Fibroblast of gingiva (primary cell): ENCODE measurements around the gene EXOC3L1.

Experiments used
- DNase-seq: peaks from one replicate; pipeline ENCODE4 v3.0.0-alpha.2; 2011; ENCODE audit warnings: low read depth

EXOC3L1 gene

DNA sequence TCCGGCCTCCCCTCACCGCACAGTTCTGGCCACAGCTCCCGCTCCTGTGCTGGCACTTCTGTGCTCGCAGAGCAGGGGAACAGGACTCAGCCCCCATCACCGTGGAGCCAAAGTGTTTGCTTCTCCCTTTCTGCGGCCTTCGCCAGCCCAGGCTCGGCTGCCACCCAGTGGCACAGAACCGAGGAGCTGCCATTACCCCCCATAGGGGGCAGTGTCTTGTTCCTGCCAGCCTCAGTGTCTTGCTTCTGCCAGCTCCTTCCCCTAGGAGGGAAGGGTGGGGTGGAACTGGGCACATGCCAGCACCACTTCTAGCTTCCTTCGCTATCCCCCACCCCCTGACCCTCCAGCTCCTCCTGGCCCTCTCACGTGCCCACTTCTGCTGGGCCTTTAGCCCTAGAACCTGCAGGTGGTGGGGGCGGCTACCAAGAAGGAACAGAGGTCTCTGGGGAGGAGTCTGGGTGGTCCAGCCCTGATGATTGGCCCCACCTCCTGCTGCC is 8.3 kb upstream of the EXOC3L1 start:
- peak; percentile 60 for DNase-seq

DNA sequence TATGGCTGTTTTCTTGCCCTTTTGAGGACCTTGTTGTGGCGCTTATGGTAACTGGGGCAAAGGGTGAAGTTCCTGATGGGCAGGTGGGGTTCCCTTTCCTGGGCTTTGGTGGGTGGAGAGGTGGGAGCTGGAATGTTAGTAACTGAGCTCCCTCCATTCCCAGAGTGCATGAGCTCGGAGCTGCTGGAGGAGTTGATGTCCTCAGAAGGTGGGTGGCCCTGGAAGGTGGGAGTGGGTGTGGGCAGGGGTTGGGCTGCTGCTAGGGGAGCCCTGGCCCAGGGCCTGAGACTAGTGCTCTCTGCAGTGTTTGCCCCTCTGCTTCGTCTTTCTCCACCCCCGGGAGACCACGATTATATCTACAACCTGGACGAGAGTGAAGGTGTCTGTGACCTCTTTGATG is 7.8 kb upstream of the EXOC3L1 start:
- no peak for DNase-seq

DNA sequence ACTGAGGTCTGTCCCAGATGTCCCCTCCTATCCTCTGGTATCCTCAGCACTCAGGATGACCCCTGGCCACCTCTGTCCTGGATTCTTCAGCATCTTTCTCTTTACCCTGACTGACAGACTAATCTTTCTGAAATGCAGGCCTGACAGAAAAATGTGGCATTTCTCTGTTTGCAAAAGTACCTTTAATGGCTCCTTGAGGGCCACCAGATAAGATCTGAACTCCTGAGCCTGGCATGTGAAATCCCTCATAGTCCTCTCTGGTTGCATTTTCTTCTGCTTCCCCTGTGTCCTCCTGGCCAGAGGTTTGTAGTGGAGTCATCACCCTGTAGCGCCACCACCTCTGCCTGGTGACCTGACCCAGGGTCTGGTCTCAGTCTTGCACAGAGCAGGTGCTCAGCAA is 6.9 kb upstream of the EXOC3L1 start:
- DNase-seq = no peak

DNA sequence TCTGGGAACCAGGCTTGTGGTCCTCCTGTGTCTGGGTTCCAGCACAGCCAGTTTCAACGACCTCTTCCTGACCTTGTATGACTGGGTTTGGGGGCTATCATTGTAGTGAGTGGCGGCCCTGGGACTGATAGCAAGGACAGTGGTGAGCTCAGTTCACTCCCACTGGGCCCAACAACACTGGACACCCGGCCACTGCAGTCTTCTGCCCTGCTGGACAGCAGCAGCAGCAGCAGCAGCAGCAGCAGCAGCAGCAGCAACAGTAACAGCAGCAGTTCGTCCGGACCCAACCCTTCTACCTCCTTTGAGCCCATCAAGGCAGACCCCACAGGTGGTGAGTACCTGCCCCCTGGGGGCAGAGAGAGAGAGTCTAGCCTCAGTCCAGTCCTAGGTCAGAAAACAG is 5.7 kb upstream of the EXOC3L1 start:
- no peak for DNase-seq

DNA sequence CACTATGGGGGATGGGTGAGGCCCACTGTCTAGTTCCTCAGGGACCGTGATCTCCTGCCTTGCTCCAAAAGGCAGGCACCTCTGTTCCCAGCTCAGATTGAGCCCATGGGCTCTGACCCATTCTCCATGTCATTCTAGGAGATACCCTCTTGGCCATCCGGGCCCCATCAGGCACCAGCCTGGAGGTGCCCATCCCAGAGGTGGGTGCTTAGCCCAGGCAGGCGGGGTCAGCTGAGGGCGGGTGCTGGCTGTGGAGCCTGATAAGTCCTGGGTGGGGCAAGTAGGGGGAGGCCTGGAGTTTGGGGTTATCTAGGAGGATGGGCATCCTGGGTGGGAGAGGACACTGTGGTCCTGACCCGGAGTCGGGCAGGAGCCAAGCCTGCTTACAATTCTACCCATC is 4.3 kb upstream of the EXOC3L1 start:
- no peak for DNase-seq

DNA sequence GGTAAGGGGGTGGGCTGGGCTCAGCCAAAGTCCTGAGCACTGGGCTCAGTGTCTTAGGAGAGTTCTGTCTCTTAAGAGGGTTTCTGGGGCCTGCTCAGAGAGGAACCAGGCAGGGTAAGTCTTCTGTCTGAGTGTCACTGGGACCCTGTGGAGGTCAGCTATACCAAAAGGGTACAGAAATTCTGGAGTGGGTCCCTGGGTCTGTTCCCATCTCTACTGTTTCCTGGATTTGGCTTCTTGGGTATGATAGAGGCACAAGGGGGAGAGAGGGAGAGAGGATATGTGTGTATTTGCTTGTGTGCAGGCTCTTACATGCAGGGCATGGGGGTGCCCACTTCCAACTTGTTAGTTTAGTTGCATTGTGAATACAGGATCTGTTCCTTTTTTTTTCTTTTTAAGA is 3.6 kb upstream of the EXOC3L1 start:
- no peak for DNase-seq

DNA sequence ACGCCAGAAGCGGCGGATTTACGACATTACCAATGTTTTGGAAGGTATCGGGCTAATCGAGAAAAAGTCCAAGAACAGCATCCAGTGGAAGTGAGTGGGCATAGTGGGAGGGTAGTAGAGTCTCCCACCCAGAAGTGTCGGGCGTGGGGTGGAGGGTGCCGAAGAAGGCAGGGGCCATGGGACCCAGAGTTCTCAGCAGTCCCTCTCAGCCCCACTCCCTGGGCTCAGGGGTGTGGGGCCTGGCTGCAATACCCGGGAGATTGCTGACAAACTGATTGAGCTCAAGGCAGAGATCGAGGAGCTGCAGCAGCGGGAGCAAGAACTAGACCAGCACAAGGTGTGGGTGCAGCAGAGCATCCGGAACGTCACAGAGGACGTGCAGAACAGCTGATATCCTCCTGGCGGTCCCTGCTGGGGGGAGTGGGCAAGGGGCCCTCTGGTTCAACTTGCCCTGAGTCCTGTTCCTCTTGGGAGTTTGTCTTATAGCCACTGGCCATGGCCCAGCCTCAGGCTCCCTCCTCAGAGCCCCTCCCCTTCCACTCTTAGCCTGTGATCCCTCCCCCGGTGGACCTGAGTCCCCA is 2.9 kb upstream of the EXOC3L1 start:
- no peak for DNase-seq

DNA sequence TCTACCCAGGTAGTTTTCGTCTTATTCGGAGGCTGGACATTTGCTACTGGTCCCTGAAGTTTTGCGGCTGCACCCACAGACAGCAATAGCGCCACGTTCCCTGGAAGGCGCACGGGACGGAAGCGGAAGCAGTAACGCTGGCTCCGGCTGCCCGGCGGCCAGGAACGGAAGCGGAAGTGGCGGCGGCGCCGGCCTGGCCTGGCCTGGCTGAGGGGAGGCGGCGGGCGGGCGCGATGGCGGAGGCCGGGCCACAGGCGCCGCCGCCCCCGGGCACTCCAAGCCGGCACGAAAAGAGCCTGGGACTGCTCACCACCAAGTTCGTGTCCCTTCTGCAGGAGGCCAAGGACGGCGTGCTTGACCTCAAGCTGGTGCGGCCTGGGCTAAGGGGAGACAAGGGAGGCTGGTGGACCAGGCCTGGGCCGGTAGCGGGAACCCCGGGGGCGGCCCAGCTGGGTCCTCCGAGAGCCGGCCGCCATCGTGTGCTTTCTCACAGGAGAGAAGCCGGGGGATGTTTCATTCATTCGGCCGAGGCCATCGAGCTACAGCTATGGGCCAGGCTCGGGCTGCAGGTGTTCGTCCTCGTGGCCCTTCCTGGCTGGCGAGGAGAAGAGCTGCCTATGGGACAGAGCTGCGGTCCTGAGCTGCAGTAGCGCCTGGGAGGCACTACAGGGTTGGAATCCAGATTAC is 2.2 kb upstream of the EXOC3L1 start, which contains the start of gene E2F4:
TSS of gene E2F4 (plus strand) at position 161 of the 687 bp plus-strand sequence. CDS start at position 234, 73 bp downstream.
- peak; percentile 90 for DNase-seq

DNA sequence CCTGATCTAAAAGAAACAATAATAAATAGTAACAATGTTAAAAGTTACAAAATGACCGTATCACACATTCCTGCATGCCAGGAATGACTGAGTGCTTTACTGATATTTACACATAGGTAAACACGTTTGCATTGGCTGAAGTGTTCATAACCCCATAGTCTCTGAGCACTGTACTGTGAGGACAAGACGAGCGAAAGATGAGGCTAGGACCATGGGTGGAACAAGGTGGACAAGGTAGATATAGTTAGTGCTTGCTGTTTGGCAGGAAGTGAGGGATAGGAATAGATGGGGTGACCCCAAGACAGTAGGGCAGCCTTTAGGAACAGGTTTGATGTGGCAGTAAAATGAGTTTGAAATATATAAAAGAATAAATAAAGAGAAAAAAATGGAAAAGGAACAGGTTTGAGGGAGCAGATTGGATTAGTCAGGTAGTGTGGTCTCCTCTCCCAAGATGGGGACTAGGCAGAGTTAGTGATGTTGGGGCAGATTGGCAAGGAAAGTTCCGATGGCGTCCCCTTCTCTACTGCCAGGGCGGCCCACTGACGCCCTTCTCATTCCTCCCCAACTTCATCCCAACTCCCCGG is 1.6 kb upstream of the EXOC3L1 start:
- no peak for DNase-seq

DNA sequence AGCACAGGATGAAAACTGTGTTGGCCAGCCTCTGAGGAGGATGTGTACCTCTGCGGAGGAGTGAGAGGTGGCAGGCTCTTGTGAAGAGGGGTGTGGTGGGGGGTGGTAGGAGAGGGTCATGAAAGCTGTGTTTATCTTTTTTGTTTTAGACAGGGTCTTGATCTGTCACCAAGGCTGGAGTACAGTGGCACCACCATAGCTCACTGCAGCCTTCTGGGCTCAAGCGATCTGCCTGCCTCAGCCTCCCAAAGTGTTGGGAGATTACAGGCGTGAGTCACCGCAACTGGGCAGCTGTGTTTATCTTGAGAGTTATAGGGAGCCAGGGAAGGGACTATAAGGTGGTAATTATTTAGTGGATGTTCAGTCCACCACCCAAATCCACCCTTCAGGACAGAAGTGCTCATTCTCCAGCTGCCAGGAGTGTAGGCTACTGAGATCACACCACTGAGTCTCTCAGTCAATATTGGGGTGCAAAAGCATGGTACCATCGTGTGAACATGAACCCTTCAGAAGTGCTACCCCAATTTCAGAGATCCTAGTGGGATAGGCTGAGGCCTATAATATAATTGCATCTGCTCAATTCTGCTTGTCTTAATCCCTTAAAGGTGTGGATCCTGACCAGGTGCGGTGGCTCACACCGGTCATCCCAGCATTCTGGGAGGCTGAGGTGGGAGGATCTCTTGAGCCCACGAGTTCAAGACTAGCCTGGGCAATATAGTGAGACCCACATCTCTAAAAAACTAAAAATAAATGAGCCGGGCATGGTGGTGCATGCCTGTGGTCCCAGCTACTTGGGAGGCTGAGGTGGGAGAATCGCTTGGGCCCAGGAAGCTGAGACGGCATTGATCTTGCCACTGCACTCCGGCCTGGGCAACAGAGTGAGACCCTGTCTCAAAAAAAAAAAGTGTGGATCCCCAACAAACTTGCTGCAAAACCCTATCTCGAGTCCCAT is 788 bp upstream of the EXOC3L1 start:
- DNase-seq = no peak

DNA sequence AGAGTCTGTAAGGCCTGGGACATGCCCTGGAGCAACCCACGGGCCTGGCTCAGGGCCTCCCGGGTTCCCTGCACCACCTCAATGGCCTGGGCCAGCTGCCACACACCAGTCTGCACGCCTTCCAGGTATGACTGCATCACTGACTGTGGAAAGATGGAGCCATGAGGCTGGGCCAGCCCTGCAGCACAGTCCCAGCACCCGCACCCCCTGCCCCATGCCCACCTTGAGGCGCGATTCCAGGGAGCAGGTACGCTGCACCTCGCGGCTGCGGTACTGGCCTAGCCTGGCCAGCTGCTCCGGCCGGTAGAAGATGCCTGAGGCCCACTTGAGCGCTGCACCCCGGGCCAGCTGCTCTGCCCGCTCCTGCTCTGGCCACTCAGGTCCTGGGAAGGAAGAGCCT is 1.1 kb downstream of the EXOC3L1 start:
- DNase-seq = no peak

DNA sequence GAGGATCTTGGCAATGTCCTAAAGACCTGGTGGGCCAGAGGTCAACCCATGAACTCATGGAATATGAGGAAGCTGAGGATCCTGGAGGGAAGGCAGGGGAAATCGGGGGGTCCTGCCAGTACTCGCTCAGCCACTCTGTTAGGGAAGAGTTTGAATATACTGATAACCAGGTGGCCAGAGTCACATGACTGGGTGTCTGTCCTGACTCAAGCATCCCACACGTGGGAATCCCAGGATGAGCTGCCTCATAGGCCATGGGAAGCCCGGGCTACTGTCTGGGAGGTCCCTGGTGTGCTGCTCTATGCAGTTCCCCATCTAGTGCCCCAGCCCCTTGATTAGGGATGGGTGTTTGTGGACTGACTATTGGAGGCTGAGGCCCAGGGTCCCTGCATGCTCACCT is 1.6 kb downstream of the EXOC3L1 start:
- no peak for DNase-seq

DNA sequence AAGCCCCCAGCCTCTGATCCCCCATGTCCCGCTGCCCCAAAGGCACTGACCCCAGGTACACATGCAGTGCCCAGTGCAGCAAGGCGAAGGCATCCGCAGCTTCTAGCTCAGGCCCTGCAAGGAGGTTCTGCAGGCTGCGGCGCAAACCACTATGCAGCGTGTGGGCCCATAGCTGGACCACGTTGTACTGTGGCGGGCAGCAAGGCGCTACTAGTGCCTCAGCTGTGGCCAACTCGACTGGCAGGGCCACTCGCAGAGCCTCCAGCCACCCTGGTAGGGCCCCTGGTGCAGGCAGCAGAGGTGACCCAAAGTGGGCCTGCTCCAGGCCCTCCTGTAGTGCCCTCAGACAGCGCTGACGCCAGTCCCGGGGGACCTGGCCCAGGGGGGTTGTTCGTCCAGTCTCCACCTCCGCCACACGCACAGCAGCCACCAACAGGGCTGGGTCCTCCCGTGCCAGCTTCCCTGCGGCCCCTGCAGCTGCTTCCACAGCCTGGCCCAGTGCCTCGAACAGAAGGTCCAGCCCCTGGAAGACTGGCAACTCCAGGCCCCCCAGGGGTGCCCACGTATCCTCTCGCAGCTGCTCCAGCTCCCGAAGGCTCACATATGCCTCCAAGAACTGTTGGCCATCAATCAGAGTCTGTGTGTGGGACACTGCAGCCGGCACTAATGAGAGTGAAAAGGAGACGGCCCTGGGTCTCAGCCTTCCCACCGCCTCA is 2.6 kb downstream of the EXOC3L1 start:
- no peak for DNase-seq

DNA sequence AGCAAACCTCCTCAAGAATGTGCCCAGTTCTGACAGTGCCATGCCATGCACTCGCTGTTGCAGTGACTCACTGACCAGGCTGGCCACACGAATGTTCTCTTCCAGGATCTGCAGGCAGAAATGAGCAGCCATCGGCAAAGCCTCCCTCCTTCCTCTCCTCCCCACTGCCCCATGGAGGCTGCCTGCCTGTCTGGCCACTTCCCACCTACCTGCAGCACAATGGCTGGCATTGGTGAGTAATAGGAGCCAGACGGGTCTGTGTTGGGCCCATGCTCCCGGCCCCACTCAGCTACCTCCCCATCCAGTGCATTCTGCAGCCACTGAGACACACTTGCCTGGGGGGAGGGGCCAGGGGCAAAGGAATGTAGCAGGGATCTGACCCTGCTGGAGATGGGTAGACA is 3.4 kb downstream of the EXOC3L1 start:
- DNase-seq = no peak

DNA sequence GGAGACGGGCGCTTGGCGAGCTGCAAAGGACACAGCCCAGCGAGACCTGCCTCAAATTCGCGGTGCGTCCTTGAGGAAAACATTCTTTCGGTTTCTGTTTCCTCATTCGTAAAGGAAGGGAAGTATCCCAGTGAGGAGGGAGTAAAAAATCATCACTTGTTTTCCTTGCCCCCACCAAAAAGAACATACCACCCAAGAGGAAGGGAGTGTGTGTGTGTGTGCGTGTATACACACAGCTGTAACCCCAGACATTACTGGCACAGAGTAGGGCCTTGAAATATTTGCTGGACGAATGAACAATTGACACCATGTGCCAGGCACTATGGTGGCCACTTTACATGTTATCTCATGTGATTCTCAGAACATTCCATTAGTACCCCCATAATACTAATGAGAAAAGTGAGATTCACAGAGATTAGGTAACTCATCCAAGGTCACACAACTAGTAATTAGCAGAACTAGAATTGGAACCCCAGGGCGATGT is 4.2 kb downstream of the EXOC3L1 start:
- DNase-seq = no peak

DNA sequence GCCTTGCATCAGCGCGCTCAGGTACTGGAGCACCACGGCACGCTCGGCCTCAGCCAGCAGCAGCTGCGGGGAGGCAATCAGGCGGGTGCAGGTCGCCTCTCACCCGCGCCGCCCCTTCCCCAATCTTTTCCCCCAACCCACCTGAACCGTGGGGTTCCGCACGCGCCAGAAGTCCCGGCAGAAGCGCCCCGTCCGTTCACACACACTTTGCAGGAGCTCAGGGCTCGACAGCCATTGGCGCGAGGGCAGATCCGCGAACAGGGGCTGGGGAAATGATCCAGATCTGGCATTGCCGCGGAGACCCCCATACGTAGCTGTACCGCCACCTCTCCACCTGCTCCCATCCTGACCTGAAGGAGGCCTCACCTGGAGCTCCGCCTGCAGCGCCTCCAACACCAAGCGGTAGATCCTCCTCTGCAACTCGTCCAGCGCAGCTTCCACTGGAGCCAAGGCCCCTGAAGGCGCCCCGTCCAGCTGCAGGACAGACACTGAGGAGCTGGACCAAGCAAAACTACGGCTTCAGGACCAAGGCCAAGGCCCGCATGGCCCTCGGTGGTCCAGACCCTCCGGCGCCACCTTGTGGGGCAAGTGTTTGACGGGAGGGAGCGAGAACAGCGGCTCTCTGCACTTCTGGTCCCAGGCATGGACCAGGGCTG is 4.8 kb downstream of the EXOC3L1 start:
- peak; percentile 85 for DNase-seq

DNA sequence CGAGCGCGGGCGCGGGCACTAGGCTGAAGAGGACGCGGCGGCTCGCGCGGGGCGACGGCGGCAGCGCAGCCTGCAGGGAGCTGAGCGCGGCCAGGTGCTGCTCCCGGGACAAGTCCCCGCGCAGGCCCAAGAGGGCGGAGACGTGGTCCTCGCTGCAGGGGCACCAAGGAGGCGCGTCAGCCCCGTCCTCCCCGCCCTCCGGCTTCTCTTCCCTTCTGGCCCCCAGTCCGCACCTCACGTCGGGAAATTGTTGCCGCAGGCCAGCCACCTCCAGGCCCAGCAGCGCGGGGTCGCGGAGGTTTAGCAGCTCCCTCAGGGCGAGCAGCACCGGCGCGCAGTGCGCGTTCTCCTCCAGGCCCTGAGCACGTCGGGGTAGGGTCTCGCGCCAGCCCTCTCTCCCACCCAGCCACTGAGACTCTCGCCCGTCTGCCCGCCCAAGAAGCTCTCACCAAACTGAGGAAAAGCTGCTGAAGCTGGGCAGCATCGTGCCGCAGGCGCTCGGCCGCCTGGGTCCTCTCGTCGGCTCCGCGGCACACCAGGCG is 5.4 kb downstream of the EXOC3L1 start:
- no peak for DNase-seq

DNA sequence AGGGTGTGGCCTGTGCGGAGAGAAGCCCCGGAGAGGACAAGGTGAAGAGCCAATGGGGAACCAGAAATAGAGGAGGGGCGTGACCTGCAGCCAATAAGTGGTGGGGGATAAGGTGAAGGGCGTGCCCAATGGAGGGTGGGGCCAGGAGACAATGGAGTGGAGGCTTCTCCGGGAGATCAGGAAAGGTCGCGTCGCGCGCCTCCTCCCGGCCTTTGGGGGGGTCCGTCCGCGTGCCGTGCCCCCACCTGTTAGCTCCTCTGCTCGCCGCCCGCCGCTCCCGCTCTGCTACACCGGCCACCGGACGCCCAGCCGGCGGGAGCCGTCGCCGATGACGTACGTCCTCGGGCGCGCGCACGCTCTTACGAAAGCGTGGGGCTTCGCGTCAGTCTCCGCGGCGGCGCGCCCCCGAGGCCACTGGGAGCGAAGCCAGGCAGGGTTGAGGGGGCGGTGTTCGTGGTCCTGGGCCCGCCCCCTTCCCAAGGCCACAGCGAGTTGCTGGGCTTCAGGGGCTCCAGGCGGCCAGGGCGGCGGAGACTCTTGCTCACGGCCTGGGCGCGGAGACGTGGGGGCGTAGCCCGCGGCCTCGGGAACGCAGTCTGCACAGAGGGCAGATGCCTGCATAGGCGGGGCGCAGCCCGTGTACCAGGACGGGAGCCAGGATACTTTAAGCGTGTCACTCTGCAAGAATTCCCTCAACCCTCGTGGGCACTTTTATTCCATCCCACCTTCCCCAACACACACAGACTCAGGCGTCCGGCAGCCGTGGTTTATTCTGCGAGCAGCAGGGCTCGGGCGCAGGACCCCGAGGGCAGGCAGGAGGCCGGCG is 6.1 kb downstream of the EXOC3L1 start, which contains the start of gene MATCAP1:
TSS of gene MATCAP1 (minus strand) at position 337 of the 826 bp plus-strand sequence. CDS start 3,353 bp downstream, outside the sequence.
- peak; percentile 97 for DNase-seq

DNA sequence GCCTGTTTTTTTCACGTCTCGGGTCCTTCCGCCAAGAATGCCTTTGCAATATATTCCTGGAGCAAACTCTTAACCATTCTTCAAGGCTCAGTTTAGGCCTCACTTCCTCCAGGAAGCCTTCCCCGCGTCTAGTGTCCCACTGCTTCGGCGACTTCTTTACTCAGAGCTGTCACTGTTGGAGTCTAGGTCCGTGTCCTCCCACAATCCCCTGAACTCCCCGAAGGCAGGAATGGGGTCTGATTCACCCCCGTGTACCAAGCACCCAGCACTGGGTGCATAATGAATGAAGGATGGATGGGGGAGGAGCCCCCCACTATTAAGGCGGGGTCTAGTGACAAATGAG is 6.7 kb downstream of the EXOC3L1 start:
- DNase-seq = no peak

DNA sequence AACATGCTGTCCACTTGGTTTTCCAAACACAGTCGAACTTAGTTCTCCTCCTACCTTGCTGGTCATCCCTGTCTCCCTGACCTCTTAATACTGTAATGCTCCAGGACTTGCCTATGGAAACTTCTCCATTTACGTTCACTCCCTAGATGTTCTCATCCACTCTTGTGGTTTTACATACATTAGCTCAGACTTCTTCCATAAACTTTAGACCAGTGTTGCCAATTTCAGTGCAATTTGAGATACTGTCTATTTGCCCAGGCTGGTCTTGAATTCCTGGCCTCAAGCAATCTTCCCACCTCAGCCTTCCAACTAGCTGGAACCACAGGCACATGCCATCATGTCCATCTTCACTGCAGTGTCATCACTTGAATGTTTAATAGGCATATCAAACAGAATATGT is 7.6 kb downstream of the EXOC3L1 start:
- no peak for DNase-seq
